Skeletal muscle tissue (tissue), 4 donors: ENCODE data around the gene B3GNT8. TPM values are rescaled to one million over a fixed set of nuclear protein-coding genes. Genes with fewer than 3 reads are reported as not detected.
A peak's percentile ranks its signal among the peaks of the same experiment; 100 is the strongest.
"Not testable (repeated sequence)": the region's sequence is repeated elsewhere in the genome, so short reads cannot be mapped to it uniquely, and the experiment has no call there.

Experiments
- H3K27ac ChIP-seq: one replicate; pipeline ENCODE4 v1.7.0; 2013; ENCODE audit warnings: mild to moderate bottlenecking, low read depth, low read length, inconsistent platforms
- H3K27me3 ChIP-seq, 3 donors: one replicate each; pipeline ENCODE4 v1.7.0; 2013; ENCODE audit warnings: low read length in 3 of 3; ENCODE audit not compliant: control insufficient read depth in 3 of 3, insufficient read depth in 3 of 3
- H3K36me3 ChIP-seq, 3 donors: one replicate each; pipeline ENCODE4 v1.7.0; 2013; ENCODE audit warnings: low read length in 3 of 3; ENCODE audit not compliant: control insufficient read depth in 3 of 3, insufficient read depth in 3 of 3
- H3K4me1 ChIP-seq, 3 donors: one replicate each; pipeline ENCODE4 v1.7.0; 2013; ENCODE audit warnings: low read length in 3 of 3, mild to moderate bottlenecking in 3 of 3; ENCODE audit not compliant: control insufficient read depth in 3 of 3, insufficient read depth in 3 of 3
- H3K4me3 ChIP-seq, 3 donors: one replicate each; pipeline ENCODE4 v1.7.0; 2013; ENCODE audit warnings: low read length in 3 of 3
- H3K9ac ChIP-seq, 3 donors: one replicate each; pipeline ENCODE4 v1.7.0; 2013; ENCODE audit warnings: low read length in 3 of 3, mild to moderate bottlenecking in 3 of 3, moderate library complexity in 2 of 3, low read depth in 1 of 3
- H3K9me3 ChIP-seq, 3 donors: one replicate each; pipeline ENCODE4 v1.7.0; 2013; ENCODE audit warnings: low read length in 3 of 3; ENCODE audit not compliant: control insufficient read depth in 3 of 3
- total RNA-seq: library from RNA; depleted of rRNA; stranded (reverse); fragments of >200 nt; gene quantifications from one replicate; pipeline ENCODE4 v1.2.3, GENCODE V29; 2014
- donor health status: Osteomylitis.

B3GNT8 gene
- total RNA-seq, 1 donor from 2014 or later: 0.52 TPM

- H3K27me3 ChIP-seq: no peaks in the 10 kb centered on the region
- H3K4me3 ChIP-seq: peak overlapping the region; percentile 92 to 100 (median 98)
These were observed 29.1 kb downstream of the B3GNT8 start for GRCh38 chr19:41398050-41398418.

GRCh38 chr19:41397086-41398049 lies 29.8 kb downstream of the B3GNT8 start, which contains the start of the genes BCKDHA and EXOSC5:
BCKDHA (plus strand) TSS chr19:41397818; CDS start chr19:41397828, 10 bp downstream.
EXOSC5 (minus strand) TSS chr19:41397359; CDS start chr19:41397328, 31 bp downstream.
- Histone ChIP-seq H3K4me3 (peak within 1 kb of the TSS; percentile 92 to 100 (median 98)), H3K27me3 (no peaks in the 10 kb centered on the region), H3K9ac (peak within 1 kb of the TSS; percentile 96 to 100 (median 99)), H3K27ac (peak within 1 kb of the TSS; percentile 93), H3K4me1 (peaks cover 18 to 32% (median 21%) of the 10 kb centered on the region in 3 donors), H3K9me3 (no peaks in the 10 kb centered on the region), H3K36me3 (peaks cover 0 to 6% (median 5%) of the 10 kb centered on the region in 3 donors)

More at GRCh38 chr19:41398050-41398418, 29.1 kb downstream of the B3GNT8 start:
- peaks cover 21 to 33% (median 21%) of the 10 kb centered on the region in 3 donors for H3K4me1 ChIP-seq
- H3K9ac ChIP-seq: peak overlapping the region; percentile 96 to 100 (median 99)
- peaks cover 0 to 7% (median 5%) of the 10 kb centered on the region in 3 donors for H3K36me3 ChIP-seq
- H3K9me3 ChIP-seq: no peaks in the 10 kb centered on the region
- peak overlapping the region; percentile 93 for H3K27ac ChIP-seq

- no peak overlapping the region for H3K27ac ChIP-seq
- no peaks in the 10 kb centered on the region for H3K27me3 ChIP-seq
- peaks cover 13 to 28% (median 21%) of the 10 kb centered on the region in 3 donors for H3K4me1 ChIP-seq
These were observed 31.8 kb downstream of the B3GNT8 start for GRCh38 chr19:41395355-41395754.

GRCh38 chr19:41392775-41393174 lies 34.4 kb downstream of the B3GNT8 start:
- H3K27ac ChIP-seq: no peak overlapping the region
- H3K4me3 ChIP-seq: no peak overlapping the region
- H3K27me3 ChIP-seq: no peaks in the 10 kb centered on the region
- no peak overlapping the region for H3K9ac ChIP-seq
- no peaks in the 10 kb centered on the region for H3K9me3 ChIP-seq
- peaks cover 7 to 18% (median 7%) of the 10 kb centered on the region in 3 donors for H3K4me1 ChIP-seq
- peaks cover 28 to 38% (median 34%) of the 10 kb centered on the region in 3 donors for H3K36me3 ChIP-seq

More at GRCh38 chr19:41395355-41395754, 31.8 kb downstream of the B3GNT8 start:
- Histone ChIP-seq H3K36me3 (peaks cover 16 to 20% (median 17%) of the 10 kb centered on the region in 3 donors), H3K9me3 (no peaks in the 10 kb centered on the region), H3K4me3 (no peak overlapping the region), H3K9ac (no peak overlapping the region)

- Histone ChIP-seq H3K4me3 (no peak overlapping the region), H3K27me3 (no peaks in the 10 kb centered on the region), H3K9me3 (no peaks in the 10 kb centered on the region), H3K36me3 (peaks cover 30 to 48% (median 43%) of the 10 kb centered on the region in 3 donors), H3K9ac (no peak overlapping the region), H3K27ac (no peak overlapping the region), H3K4me1 (peaks cover 2 to 14% (median 4%) of the 10 kb centered on the region in 3 donors)
These were observed 35.6 kb downstream of the B3GNT8 start for GRCh38 chr19:41391618-41392017.

GRCh38 chr19:41386442-41386841 lies 40.7 kb downstream of the B3GNT8 start:
- no peak overlapping the region for H3K4me3 ChIP-seq
- H3K9ac ChIP-seq: no peak overlapping the region
- H3K9me3 ChIP-seq: no peaks in the 10 kb centered on the region
- H3K36me3 ChIP-seq: peaks cover 24 to 50% (median 47%) of the 10 kb centered on the region in 3 donors
- no peaks in the 10 kb centered on the region for H3K27me3 ChIP-seq
- H3K27ac ChIP-seq: no peak overlapping the region
- no peaks in the 10 kb centered on the region for H3K4me1 ChIP-seq

- H3K27me3 ChIP-seq: no peaks in the 10 kb centered on the region
- H3K4me3 ChIP-seq: no peak overlapping the region
- peaks cover 0 to 5% (median 0%) of the 10 kb centered on the region in 3 donors for H3K4me1 ChIP-seq
- H3K9me3 ChIP-seq: no peaks in the 10 kb centered on the region
- H3K27ac ChIP-seq: no peak overlapping the region
- H3K9ac ChIP-seq: no peak overlapping the region
- H3K36me3 ChIP-seq: peaks cover 7 to 31% (median 29%) of the 10 kb centered on the region in 3 donors
These were observed 42.8 kb downstream of the B3GNT8 start for GRCh38 chr19:41384351-41384750.

- H3K27ac ChIP-seq, H3K9ac ChIP-seq, H3K9me3 ChIP-seq, H3K27me3 ChIP-seq, H3K36me3 ChIP-seq, H3K4me3 ChIP-seq: not testable (repeated sequence)
- peaks cover 0 to 11% (median 5%) of the 10 kb centered on the region in 3 donors for H3K4me1 ChIP-seq
These were observed 45.6 kb downstream of the B3GNT8 start for GRCh38 chr19:41381536-41381935.

- H3K9ac ChIP-seq: peak overlapping the region in 1 of 3 donors; percentile 8
- no peak overlapping the region for H3K4me3 ChIP-seq
- no peaks in the 10 kb centered on the region for H3K9me3 ChIP-seq
- H3K27ac ChIP-seq: no peak overlapping the region
- H3K27me3 ChIP-seq: peaks cover 0 to 8% (median 7%) of the 10 kb centered on the region in 3 donors
- H3K4me1 ChIP-seq: peaks cover 10 to 29% (median 18%) of the 10 kb centered on the region in 3 donors
- peaks cover 0 to 3% (median 2%) of the 10 kb centered on the region in 3 donors for H3K36me3 ChIP-seq
These were observed 49.0 kb downstream of the B3GNT8 start for GRCh38 chr19:41377977-41378709.
